Activated CD8-positive, alpha-beta memory T cell treated with anti-CD3 and anti-CD28 coated beads, Interleukin-2, amount 50 U/mL, for 1 hour (primary cell): Measurements from ENCODE around the gene COL3A1.

Experiments
- DNase-seq: peaks from one replicate; pipeline ENCODE4 v3.0.0-alpha.2; 2020; ENCODE audit errors: extremely low read depth

COL3A1 gene

GRCh38 chr2:189015359-189015758 is 41.2 kb downstream of the COL3A1 start:
- DNase-seq: no peak

DNA sequence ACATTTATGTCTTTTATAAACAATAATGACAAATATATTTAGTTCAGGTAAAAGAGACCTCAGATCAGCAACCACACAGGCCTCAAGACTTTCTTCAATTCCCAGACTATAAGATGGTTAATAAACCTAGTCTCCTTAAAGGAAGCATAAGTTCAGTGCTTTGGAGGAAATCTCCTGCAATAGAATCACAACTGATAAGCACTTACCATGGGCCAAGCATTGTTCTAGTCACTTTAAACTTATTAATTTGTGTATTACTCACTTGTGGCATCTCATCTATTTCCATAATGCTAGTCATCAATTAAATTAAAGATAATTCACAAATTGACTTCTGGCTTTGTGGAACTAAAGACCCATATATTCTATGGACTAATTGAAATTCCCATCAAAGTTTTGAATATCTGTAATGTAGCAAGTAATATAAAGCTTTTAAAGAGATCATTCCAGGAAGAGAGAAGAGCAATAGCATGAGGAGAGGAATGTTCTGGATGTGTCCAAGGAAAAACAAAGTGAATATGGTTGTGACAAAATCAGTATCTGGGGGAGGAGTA is 42.2 kb downstream of the COL3A1 start:
- no peak for DNase-seq

DNA sequence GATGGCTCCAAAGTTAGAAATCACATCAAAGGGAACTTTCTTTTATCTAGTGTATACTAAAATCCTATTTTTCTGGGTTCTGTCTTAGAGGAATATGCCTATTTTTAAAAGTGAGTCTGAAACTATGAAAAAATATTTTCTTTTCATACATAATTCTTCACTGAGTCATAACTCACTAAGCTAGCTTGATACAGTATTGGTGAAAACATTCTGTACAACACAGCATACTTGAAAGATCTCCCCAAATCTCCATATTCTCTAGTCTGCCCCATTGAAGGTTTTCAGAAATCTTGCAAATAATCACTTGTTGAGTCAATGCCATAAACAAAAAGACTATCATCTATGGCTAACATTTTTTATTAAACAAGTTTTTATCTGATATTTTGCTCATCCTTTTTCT is 44.5 kb downstream of the COL3A1 start:
- no peak for DNase-seq

GRCh38 chr2:189020179-189020578 is 46.0 kb downstream of the COL3A1 start:
- DNase-seq: no peak

DNA sequence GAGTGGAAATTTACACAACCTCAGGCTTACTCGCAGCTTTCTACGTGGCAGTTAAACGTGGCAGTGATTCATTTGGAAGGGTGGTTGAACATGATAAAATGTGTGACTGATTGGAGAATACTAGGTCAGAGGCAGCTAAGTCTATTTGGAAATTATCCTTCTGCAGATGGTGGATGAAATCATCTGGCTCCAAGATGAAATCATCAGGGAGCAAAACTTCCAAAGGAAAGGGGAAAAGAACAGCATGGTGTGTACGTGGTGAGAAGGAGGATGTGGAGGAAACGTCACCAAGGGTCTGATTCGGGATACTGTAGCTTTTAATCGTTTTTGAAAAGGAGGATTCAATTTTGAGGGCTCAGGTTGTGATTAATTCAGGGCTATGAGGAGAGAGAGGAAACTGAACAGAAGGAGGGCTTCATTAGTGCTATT is 47.9 kb downstream of the COL3A1 start:
- no peak for DNase-seq

GRCh38 chr2:189022492-189022891 is 48.3 kb downstream of the COL3A1 start:
- no peak for DNase-seq

DNA sequence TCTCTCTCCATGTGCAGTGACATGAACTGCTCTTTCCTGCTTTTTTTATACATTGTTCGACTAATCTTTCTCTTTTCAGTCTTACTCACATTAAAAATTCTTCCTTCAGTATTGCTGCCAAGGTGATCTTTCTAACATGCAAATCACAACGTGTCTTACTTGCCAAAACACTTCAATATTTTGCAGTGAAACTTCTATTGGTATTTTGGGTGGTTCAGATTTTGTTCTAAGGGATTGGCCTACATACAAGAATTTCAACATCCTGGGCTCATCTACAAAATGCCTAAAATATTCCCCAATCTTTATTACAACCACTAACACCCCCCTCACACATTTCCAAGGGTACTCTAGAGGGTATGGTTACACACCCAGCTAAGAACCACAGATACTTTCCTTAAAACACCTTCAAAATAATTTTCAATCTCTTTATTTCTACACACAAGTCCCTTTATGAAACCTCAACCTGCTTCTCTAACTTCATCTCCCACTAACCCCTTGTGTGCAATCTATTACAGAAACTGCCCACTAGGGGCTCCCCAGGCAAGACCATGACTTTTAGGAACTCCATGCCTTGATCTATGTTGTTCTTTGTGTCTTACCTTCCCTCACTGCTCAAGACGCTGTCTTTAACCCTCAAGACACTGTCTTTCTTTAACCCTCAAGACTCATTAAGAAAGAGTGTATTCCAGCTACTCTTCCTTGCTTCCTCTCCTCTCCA is 50.9 kb downstream of the COL3A1 start:
- DNase-seq: no peak

GRCh38 chr2:189037518-189037917 is 63.3 kb downstream of the COL3A1 start:
- DNase-seq: no peak

- DNase-seq: no peak
These were observed 71.7 kb downstream of the COL3A1 start for GRCh38 chr2:189045836-189046235.

DNA sequence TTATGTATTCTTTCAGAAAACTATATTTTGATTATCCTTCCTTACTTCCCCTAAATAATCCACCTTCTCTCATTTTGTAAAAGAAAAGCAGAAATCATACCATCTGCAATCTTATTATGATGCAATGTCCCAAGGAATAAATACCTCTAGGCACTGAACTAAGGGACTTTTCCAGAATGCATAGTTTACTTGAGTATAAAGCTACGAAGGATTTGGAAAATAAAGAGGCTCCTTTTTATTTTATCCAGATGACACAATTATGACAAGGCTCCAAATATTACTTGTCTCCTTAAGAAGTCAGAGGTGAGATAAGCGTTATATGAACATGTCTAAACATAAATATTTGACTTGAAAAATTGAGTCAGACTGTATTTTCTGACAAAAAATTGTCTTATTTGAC is 72.1 kb downstream of the COL3A1 start:
- no peak for DNase-seq

DNA sequence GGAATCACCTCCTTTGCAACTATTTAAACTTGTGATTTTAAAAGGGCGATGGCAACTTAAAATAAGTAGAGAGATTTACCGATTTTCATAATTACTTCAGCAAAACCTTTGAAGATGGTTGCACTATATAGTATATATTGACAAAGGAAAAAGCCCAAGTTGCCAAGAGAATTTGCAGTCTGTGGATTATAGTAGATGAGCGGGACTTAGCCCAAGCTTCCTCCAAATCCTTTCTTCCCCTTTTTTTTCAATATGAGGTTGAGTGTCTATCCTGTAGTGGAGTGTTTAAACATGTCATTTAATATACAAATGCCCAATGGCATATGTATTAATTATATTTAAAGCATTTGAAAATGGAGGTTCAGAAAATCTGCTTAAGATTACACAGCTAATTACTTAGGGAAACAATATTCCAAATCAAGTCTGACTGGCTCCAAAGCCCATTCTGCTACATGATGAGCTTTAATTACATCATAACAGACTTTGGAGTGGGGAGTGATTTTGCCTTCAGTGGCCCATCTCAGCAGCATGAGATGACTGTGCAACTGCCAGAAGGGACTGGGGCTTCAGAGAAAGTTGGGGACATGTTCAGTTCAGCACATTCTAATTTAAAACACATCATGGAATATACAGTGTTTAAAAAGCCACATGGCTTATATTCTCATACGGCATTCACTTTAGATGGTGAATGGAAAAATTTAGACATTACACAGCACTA is 73.2 kb downstream of the COL3A1 start:
- DNase-seq: no peak

DNA sequence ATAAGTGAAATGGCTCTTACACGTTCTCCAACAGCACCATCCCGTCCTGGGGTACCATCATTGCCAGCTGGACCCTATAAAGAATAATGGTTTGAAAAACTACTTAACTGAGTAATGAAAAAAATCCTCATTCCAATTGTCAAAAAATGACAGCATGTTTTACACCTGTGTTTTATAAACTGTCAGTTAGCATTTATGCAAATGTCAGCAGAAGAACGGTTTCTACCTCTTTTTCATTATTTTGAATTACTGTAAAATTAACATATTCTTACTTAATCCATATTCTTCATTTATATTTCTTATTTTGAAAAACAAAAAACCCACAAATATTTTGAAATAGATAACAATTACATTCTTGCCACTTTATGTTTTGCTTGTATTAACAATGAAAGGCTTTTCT is 74.0 kb downstream of the COL3A1 start:
- no peak for DNase-seq

DNA sequence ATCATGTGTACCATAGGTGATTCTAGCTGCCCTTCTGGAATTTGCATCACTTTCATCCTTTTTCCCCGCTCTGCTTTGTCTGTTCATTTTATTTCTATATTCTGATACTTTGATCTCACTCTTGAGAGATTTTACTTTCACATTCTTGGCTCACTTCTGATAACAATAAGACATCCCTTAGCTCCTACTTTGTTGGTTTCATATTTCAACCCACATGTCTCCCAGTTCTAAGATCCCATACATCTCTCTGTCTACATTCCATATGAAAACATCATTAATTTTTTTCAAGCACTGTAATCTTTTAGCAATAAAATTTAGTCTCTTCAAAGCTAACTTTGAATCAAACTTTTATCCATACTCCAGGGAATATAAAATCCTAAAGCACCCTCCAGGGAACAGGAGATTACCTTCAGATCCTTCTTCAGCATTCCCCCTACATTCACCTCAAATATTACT is 75.6 kb downstream of the COL3A1 start:
- DNase-seq: no peak

- no peak for DNase-seq
These were observed 76.1 kb downstream of the COL3A1 start for GRCh38 chr2:189050165-189050712.

DNA sequence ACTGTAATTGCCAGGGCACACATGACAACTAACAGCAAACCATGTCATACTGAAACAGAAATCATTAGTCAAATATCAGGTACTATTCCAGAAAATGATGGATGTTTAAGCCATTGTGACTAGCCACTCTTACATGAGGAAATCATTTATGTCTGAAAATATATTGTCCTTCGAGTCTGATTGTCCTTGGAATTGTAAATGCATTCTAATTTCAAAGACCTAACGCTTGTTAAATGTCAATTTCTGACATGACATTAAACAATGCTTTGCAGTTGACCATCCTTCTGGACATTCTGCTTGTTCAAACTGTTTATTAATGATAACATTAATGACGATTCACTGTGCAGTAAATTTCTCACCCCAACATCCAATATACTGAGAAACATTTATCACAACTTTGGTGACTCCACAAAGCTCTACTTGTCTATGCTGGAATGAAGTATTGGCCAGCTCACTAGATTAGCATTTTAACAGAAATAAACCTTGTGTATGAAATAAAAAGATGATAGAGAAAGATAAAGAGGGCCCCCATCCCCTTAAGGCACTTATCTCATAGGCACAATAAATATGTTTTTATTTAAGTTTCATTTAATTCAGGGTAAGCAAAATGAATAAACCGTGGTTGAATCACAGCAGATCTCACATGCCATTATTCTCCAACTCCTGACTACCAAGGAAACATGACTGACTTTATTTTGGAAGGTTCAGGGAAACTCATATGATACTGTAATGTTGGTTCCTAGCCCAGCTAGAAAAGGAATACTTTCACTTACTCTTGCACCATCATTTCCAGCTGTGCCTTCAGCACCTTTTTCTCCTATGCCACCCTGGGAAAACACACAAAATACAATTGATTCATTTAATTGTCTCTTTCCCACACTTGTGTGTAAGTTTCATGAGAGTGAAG is 82.3 kb downstream of the COL3A1 start:
- no peak for DNase-seq

DNA sequence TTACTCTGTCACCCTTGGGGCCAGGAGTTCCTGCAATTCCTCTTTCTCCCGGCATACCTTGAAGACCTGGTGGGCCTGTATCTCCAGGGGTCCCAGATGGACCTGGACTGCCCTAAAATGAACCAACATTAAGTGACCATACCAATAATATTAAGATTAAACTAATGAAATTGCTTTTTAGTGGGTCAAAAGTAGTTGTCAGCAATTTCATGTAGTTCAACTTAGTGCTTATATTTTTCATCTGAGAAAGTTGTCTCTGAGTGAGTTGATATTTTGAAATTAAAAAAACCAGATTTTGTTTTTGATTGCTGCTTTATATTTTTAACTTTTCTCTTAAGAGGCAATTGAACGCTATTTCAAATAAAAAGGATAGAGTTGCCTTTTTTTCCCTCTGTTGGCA is 83.1 kb downstream of the COL3A1 start:
- no peak for DNase-seq

GRCh38 chr2:189060096-189060642 is 86.0 kb downstream of the COL3A1 start:
- DNase-seq: no peak
